ENCODE results near the gene PTPRN2. TPM values are rescaled to one million over a fixed set of nuclear protein-coding genes. Genes with fewer than 3 reads are reported as not detected.

Gene PTPRN2
- total and polyA plus RNA-seq, 7 donors, result 0.47 to 0.82 (median 0.51) TPM

DNA sequence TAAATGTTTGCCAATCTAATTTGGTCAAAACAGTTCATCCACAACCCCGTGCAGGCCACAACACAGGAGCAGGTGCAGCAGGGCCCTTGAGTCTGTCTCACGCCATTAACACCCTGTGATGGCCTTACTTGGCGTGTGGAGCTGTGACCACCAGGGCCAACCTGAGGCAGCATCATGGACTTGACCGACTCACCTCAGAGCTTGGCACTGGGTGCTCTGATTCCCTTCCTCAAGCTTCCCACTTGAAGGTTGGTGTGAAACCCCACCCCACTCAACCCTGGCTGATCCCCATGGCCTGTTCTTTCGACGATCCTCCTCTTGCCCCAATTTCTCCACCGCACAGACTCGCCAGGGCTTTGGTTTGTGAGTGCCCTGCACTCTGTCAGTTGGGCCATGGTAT is 623.1 kb downstream of the PTPRN2 start:
- Histone ChIP-seq H3K4me1 (no peaks in the 10 kb centered on the region), H3K36me3 (ENCODE audit: insufficient read depth in 1 of 2, low read depth in 1 of 2) (no peaks in the 10 kb centered on the region), H3K9me3 (no peaks in the 10 kb centered on the region), H3K27ac (no peak overlapping the region), H3K4me3 (no peak overlapping the region), H3K27me3 (ENCODE audit: insufficient read depth in 3 of 3, low read length in 2 of 3) (no peaks in the 10 kb centered on the region)
- DNase-seq (no peak), ATAC-seq (no peak)
- intact Hi-C loops (cut with DNase I), result no loop called here
- 88 to 91% (median 90%) methylated on average over 8 of the region's 8 CpGs for WGBS, 3 donors
- TF ChIP-seq CTCF (IDR thresholded peaks at IDR 0.05), result no peak

DNA sequence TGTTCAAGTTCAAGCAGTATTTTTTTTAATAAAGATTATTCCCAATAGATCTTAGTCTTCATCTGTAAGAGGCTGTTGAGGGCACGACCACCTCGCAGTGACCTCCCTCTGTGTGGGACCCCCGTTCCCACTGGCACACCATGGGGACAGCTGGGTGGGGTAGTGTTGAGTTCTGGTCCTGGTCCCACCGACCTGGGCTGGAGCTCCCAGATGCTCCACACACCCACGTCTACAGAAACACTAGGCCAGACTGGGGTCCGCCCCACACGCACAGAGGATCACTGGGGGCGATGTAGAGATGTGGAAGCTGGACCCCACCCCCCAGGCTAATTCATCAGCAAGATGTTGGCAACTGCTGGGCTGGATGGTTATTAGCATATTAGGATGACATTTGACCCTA is 623.6 kb downstream of the PTPRN2 start:
- intact Hi-C loops (cut with DNase I), result no loop called here
- DNase-seq (no peak), ATAC-seq (no peak)
- H3K27ac ChIP-seq, result no peak overlapping the region
- no peaks in the 10 kb centered on the region for H3K4me1 ChIP-seq
- H3K9me3 ChIP-seq, result no peaks in the 10 kb centered on the region
- H3K36me3 ChIP-seq (ENCODE audit: insufficient read depth in 1 of 2, low read depth in 1 of 2), result no peaks in the 10 kb centered on the region
- H3K27me3 ChIP-seq (ENCODE audit: insufficient read depth in 3 of 3, low read length in 2 of 3), result no peaks in the 10 kb centered on the region
- no peak overlapping the region for H3K4me3 ChIP-seq
- WGBS, 3 donors, result 81 to 87% (median 83%) methylated on average over 8 of the region's 8 CpGs
- TF ChIP-seq CTCF (IDR thresholded peaks at IDR 0.05), result no peak

DNA sequence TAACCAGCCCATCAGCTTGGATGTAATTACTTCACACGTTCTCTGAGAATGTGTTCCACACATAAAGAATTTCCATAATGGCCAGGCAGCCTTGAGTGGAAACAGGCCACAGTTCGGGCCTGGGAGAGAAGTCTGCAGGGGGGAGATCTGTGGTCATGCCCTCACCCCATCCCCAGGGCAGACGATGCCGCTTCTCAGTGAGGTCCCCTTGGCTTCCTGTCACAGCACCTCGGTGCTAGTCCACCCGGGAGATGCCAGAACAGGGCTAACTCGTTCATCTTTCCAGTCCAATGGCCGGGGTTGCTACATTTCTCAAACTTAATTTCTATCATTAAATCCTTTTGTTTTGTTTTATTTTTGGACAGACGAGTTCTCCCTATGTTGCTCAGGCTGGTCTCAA is 624.1 kb downstream of the PTPRN2 start:
- no peak overlapping the region for H3K27ac ChIP-seq
- no peaks in the 10 kb centered on the region for H3K9me3 ChIP-seq
- DNase-seq (no peak), ATAC-seq (no peak)
- WGBS, 3 donors, result 64 to 78% (median 76%) methylated on average over 9 of the region's 9 CpGs
- H3K27me3 ChIP-seq (ENCODE audit: insufficient read depth in 3 of 3, low read length in 2 of 3), result no peaks in the 10 kb centered on the region
- no peaks in the 10 kb centered on the region for H3K4me1 ChIP-seq
- intact Hi-C loops (cut with DNase I), result no loop called here
- TF ChIP-seq CTCF (IDR thresholded peaks at IDR 0.05), result no peak
- no peaks in the 10 kb centered on the region for H3K36me3 ChIP-seq (ENCODE audit: insufficient read depth in 1 of 2, low read depth in 1 of 2)
- no peak overlapping the region for H3K4me3 ChIP-seq

GRCh38 chr7:157962458-157963306 is 624.9 kb downstream of the PTPRN2 start:
- ATAC-seq (no peak), DNase-seq (no peak)
- TF ChIP-seq CTCF (IDR thresholded peaks at IDR 0.05), result no peak
- H3K4me3 ChIP-seq, result no peak overlapping the region
- WGBS, 3 donors, result 67 to 76% (median 70%) methylated on average over 15 of the region's 15 CpGs
- H3K27me3 ChIP-seq (ENCODE audit: insufficient read depth in 3 of 3, low read length in 2 of 3), result no peaks in the 10 kb centered on the region
- no peaks in the 10 kb centered on the region for H3K9me3 ChIP-seq
- no peaks in the 10 kb centered on the region for H3K36me3 ChIP-seq (ENCODE audit: insufficient read depth in 1 of 2, low read depth in 1 of 2)
- no peak overlapping the region for H3K27ac ChIP-seq
- no peaks in the 10 kb centered on the region for H3K4me1 ChIP-seq
- intact Hi-C loops (cut with DNase I), result no loop called here

Data from psoas muscle (tissue), 8 donors.